HepG2 (cell line): ENCODE measurements around the gene ZNF341. TPM values are rescaled to one million over a fixed set of nuclear protein-coding genes. Genes with fewer than 3 reads are reported as not detected.

ENCODE experiments used
- CHD2 ChIP-seq: IDR thresholded peaks from 2 replicates; pipeline ENCODE4 v1.6.1; 2011; ENCODE audit warnings: low read depth, low read length, improper control_type of control experiment
- GFI1 ChIP-seq: sonication (generic); formaldehyde crosslinking; IDR thresholded peaks from 2 replicates; pipeline ENCODE4 v1.5.0; 2020; ENCODE audit warnings: missing genetic modification reagents, mild to moderate bottlenecking, borderline replicate concordance
- HNRNPK ChIP-seq: fragments of 200-400 bp; formaldehyde crosslinking; IDR thresholded peaks from 2 replicates; pipeline ENCODE4 v1.6.1; 2018; ENCODE audit warnings: low read length, low read depth, moderate library complexity, mild to moderate bottlenecking; ENCODE audit not compliant: poor library complexity, severe bottlenecking
- HOXA3 ChIP-seq: sonication (generic); formaldehyde crosslinking; IDR thresholded peaks from 2 replicates; pipeline ENCODE4 v1.5.0; 2020; ENCODE audit warnings: missing genetic modification reagents
- KAT8 ChIP-seq: IDR thresholded peaks from 2 replicates; pipeline ENCODE4 v1.6.1; 2016; ENCODE audit warnings: missing genetic modification reagents, missing compliant biosample characterization
- LCORL ChIP-seq, 2 experiments: fragments of 450-650 bp in 1 of 2; sonication (generic) in 1 of 2; formaldehyde crosslinking in 1 of 2; IDR thresholded peaks; 2 replicates each; pipeline versions ENCODE4 v1.5.0 to v1.6.1; 2017 to 2020; ENCODE audit warnings: antibody characterized with exemption in 1 of 2, missing genetic modification reagents in 1 of 2
- MEIS1 ChIP-seq: sonication (generic); formaldehyde crosslinking; IDR thresholded peaks from 2 replicates; pipeline ENCODE4 v1.9.0; 2021; ENCODE audit warnings: mild to moderate bottlenecking, missing genetic modification reagents, moderate library complexity, borderline replicate concordance
- NR2F1 ChIP-seq, 2 experiments: fragments of 450-650 bp in 1 of 2; formaldehyde crosslinking in 1 of 2; IDR thresholded peaks; 2 replicates each; pipeline versions ENCODE4 v1.5.0 to v1.6.1; 2016 to 2020; ENCODE audit warnings: mild to moderate bottlenecking in 1 of 2, missing compliant biosample characterization in 1 of 2, missing genetic modification reagents in 1 of 2, moderate library complexity in 1 of 2
- NR3C1 ChIP-seq: sonication (generic); formaldehyde crosslinking; IDR thresholded peaks from 2 replicates; pipeline ENCODE4 v1.4.0; 2020; ENCODE audit warnings: missing genetic modification reagents
- RBAK ChIP-seq: sonication (generic); formaldehyde crosslinking; IDR thresholded peaks from 2 replicates; pipeline ENCODE4 v1.5.1; 2020; ENCODE audit warnings: mild to moderate bottlenecking, missing genetic modification reagents
- SOX5 ChIP-seq: IDR thresholded peaks from 2 replicates; pipeline ENCODE4 v1.6.1; 2016; ENCODE audit warnings: borderline replicate concordance
- ZNF605 ChIP-seq: sonication (generic); formaldehyde crosslinking; IDR thresholded peaks from 2 replicates; pipeline ENCODE4 v1.8.0; 2022; ENCODE audit warnings: mild to moderate bottlenecking, missing genetic modification reagents
- ZNF768 ChIP-seq: sonication (generic); formaldehyde crosslinking; IDR thresholded peaks from 2 replicates; pipeline ENCODE4 v1.4.0; 2020; ENCODE audit warnings: missing genetic modification reagents
- polyA plus RNA-seq, 8 experiments: library from polyadenylated mRNA; depleted of rRNA in 3 of 8; stranded (reverse) in 7 of 8; unstranded in 1 of 8; fragments of >200 nt; fragmentation: Illumina TruSeq in 4 of 8; extraction: Trizol in 4 of 8; gene quantifications; 2 replicates each; pipeline versions ENCODE4 v1.2.1 to v1.2.3, GENCODE V29; 2011 to 2016; ENCODE audit warnings: low read depth in 4 of 8, missing spikeins in 1 of 8, mixed read lengths in 1 of 8; ENCODE audit not compliant: insufficient read depth in 1 of 8
- total RNA-seq, 5 experiments: library from RNA; depleted of rRNA; stranded (reverse); fragments of >200 nt; fragmentation: Illumina TruSeq; extraction: Trizol; gene quantifications; 2 replicates each; pipeline ENCODE4 v1.2.3, GENCODE V29; 2016; ENCODE audit warnings: low read depth in 1 of 5
- TF ChIP-seq, protein P1 (sequence below): sonication (generic); formaldehyde crosslinking; conservative IDR thresholded peaks from 2 replicates; pipeline ENCODE4 v1.4.0; 2020; ENCODE audit warnings: mild to moderate bottlenecking, missing genetic modification reagents, moderate library complexity
- TF ChIP-seq, protein P2 (sequence below): sonication (generic); formaldehyde crosslinking; IDR thresholded peaks from 2 replicates; pipeline ENCODE4 v1.4.0; 2020; ENCODE audit warnings: mild to moderate bottlenecking, missing genetic modification reagents
- TF ChIP-seq, protein P3 (sequence below): sonication (generic); formaldehyde crosslinking; IDR thresholded peaks from 2 replicates; pipeline ENCODE4 v1.4.0; 2020; ENCODE audit warnings: missing genetic modification reagents; ENCODE audit errors: not compliant biosample characterization

Gene ZNF341
- total and polyA plus RNA-seq, 2 of the 13 experiments (the other 11 are each of a cell fraction or from before 2014, with no cell fraction given): 1.1 to 2.2 TPM

DNA sequence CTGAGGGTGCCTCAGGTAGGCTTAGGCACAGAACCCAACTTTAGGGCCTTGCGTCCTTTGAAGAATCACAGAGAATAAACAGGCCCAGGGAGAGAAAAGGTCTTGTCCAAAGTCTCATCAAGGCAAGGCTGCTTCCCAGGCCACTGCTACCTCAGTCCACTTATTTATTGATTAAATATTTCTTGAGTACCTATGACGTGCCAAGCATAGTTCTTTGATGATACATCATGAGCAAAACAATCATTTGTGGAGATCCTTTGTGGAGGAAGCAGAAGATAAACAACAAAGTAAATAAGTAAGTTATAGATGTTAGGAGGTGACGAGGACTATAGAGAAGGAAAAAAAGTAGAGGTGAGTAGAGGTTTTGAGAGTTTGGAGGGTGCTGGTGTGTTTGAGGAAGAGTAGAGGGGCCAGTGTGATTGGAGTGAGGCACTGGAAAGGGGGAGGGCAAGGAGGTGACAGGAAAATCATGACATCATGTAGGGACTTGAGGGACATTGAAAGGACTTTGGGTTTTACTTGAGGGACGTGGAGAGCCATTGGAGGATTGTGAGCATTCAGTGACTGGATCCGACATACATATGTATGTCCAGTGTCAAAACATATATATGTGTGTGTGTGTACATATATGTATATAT lies 65.2 kb downstream of the ZNF341 start (continued):
- TF ChIP-seq, protein P1, sequence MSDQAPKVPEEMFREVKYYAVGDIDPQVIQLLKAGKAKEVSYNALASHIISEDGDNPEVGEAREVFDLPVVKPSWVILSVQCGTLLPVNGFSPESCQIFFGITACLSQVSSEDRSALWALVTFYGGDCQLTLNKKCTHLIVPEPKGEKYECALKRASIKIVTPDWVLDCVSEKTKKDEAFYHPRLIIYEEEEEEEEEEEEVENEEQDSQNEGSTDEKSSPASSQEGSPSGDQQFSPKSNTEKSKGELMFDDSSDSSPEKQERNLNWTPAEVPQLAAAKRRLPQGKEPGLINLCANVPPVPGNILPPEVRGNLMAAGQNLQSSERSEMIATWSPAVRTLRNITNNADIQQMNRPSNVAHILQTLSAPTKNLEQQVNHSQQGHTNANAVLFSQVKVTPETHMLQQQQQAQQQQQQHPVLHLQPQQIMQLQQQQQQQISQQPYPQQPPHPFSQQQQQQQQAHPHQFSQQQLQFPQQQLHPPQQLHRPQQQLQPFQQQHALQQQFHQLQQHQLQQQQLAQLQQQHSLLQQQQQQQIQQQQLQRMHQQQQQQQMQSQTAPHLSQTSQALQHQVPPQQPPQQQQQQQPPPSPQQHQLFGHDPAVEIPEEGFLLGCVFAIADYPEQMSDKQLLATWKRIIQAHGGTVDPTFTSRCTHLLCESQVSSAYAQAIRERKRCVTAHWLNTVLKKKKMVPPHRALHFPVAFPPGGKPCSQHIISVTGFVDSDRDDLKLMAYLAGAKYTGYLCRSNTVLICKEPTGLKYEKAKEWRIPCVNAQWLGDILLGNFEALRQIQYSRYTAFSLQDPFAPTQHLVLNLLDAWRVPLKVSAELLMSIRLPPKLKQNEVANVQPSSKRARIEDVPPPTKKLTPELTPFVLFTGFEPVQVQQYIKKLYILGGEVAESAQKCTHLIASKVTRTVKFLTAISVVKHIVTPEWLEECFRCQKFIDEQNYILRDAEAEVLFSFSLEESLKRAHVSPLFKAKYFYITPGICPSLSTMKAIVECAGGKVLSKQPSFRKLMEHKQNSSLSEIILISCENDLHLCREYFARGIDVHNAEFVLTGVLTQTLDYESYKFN (CRISPR knock-in tag): no peak
- TF ChIP-seq, protein P2, sequence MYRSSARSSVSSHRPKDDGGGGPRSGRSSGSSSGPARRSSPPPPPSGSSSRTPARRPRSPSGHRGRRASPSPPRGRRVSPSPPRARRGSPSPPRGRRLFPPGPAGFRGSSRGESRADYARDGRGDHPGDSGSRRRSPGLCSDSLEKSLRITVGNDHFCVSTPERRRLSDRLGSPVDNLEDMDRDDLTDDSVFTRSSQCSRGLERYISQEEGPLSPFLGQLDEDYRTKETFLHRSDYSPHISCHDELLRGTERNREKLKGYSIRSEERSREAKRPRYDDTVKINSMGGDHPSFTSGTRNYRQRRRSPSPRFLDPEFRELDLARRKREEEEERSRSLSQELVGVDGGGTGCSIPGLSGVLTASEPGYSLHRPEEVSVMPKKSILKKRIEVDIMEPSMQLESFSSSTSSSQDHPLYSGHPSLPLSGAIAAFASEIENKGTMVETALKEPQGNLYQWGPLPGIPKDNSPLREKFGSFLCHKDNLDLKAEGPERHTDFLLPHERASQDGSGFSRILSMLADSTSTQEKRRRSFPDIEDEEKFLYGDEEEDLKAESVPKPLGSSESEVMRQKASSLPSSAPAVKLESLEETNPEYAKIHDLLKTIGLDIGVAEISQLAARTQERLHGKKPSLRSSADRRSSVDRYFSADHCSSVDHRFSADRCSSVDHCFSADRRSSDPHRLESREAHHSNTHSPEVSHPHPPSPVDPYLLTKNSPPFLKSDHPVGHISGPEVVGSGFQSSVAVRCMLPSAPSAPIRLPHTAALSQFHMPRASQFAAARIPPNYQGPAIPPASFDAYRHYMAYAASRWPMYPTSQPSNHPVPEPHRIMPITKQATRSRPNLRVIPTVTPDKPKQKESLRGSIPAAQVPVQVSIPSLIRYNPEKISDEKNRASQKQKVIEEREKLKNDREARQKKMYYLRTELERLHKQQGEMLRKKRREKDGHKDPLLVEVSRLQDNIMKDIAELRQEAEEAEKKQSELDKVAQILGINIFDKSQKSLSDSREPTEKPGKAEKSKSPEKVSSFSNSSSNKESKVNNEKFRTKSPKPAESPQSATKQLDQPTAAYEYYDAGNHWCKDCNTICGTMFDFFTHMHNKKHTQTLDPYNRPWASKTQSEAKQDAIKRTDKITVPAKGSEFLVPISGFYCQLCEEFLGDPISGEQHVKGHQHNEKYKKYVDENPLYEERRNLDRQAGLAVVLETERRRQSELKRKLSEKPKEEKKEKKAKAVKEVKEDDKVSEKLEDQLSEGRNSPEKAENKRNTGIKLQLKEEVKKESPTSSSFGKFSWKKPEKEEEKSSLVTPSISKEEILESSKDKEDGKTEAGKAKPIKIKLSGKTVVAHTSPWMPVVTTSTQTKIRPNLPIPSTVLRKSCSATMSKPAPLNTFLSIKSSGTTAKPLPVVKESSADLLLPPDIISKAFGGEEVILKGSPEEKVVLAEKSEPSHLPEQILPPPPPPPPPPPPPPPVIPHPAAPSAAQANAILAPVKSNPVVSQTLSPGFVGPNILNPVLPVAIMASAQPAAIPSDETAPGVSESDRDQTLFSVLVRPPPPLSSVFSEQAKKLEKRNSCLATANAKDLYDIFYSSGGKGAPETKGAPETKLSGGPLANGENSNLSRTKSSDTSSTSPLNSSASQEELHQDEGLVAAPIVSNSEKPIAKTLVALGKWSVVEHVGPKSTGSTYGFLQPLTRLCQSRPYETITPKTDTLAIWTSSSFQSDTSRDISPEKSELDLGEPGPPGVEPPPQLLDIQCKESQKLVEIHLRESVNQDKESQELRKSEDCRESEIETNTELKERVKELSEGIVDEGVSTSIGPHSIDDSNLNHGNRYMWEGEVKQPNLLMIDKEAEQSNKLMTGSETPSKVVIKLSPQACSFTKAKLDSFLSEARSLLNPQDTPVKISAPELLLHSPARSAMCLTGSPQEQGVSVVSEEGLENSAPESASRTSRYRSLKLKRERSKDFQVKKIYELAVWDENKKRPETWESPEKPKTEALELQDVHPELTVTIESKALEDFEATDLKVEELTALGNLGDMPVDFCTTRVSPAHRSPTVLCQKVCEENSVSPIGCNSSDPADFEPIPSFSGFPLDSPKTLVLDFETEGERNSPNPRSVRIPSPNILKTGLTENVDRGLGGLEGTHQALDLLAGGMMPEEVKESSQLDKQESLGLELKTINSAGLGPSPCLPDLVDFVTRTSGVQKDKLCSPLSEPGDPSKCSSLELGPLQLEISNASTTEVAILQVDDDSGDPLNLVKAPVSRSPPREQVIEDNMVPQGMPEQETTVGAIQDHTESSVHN: no peak
- TF ChIP-seq ZNF605 (no peak), HOXA3 (CRISPR knock-in tag) (no peak), SOX5 (CRISPR knock-in tag) (peak; percentile 62; the same call in 1 of the 2 replicates), CHD2 (no peak), KAT8 (CRISPR knock-in tag) (no peak), ZNF768 (no peak), NR3C1 (CRISPR knock-in tag) (no peak), HNRNPK (no peak), GFI1 (no peak), LCORL (IDR thresholded peaks at IDR 0.05) (no peak), LCORL (CRISPR knock-in tag; IDR thresholded peaks at IDR 0.05) (no peak), RBAK (CRISPR knock-in tag) (no peak), MEIS1 (CRISPR knock-in tag) (no peak), NR2F1 (CRISPR knock-in tag; IDR thresholded peaks at IDR 0.05) (no peak)
- TF ChIP-seq, protein P3, sequence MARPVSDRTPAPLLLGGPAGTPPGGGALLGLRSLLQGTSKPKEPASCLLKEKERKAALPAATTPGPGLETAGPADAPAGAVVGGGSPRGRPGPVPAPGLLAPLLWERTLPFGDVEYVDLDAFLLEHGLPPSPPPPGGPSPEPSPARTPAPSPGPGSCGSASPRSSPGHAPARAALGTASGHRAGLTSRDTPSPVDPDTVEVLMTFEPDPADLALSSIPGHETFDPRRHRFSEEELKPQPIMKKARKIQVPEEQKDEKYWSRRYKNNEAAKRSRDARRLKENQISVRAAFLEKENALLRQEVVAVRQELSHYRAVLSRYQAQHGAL (CRISPR knock-in tag): no peak
